Fibroblast of lung (primary cell): ENCODE results near the gene ACTA1. TPM values are rescaled to one million over a fixed set of nuclear protein-coding genes. Genes with fewer than 3 reads are reported as not detected.
A peak's percentile ranks its signal among the peaks of the same experiment; 100 is the strongest.

Experiments used
- DNase-seq, 2 donors: peaks; one replicate each; pipeline versions ENCODE4 v3.0.0 to v3.0.0-alpha.2; 2010; ENCODE audit warnings: low read depth in 2 of 2
- H2AFZ ChIP-seq: 2 replicates; pipeline ENCODE4 v1.5.1; 2012; ENCODE audit warnings: low read length, control low read depth, inconsistent platforms
- H3K27ac ChIP-seq: 2 replicates; pipeline ENCODE4 v1.5.1; 2011; ENCODE audit warnings: low read length, control low read depth; ENCODE audit not compliant: insufficient read depth
- H3K27me3 ChIP-seq: 2 replicates; pipeline ENCODE4 v1.5.1; 2011; ENCODE audit warnings: mild to moderate bottlenecking, low read length; ENCODE audit not compliant: control insufficient read depth, insufficient read depth
- H3K36me3 ChIP-seq: 2 replicates; pipeline ENCODE4 v1.5.1; 2011; ENCODE audit warnings: low read length; ENCODE audit not compliant: control insufficient read depth, insufficient read depth
- H3K4me1 ChIP-seq: 2 replicates; pipeline ENCODE4 v1.5.1; 2011; ENCODE audit warnings: low read length; ENCODE audit not compliant: control insufficient read depth, insufficient read depth; ENCODE audit errors: extremely low read depth
- H3K4me2 ChIP-seq: 2 replicates; pipeline ENCODE4 v1.5.1; 2011; ENCODE audit warnings: low read length, control low read depth; ENCODE audit not compliant: insufficient read depth; ENCODE audit errors: extremely low read depth
- H3K4me3 ChIP-seq, 4 experiments: fragments of 200-600 bp in 1 of 4; sonication (generic) in 1 of 4; replicated peaks in 1 of 4; 2 replicates each; pipeline ENCODE4 v1.5.1; 2011 to 2016; ENCODE audit warnings: low read length in 4 of 4, low read depth in 3 of 4, mild to moderate bottlenecking in 3 of 4, control low read depth in 2 of 4, inconsistent platforms in 1 of 4, mixed read lengths in 1 of 4; ENCODE audit not compliant: insufficient read depth in 1 of 4; ENCODE audit errors: control extremely low read depth in 1 of 4
- H3K79me2 ChIP-seq: 2 replicates; pipeline ENCODE4 v1.5.1; 2012; ENCODE audit warnings: mild to moderate bottlenecking, low read length, inconsistent platforms; ENCODE audit not compliant: control insufficient read depth, insufficient read depth
- H3K9ac ChIP-seq: 2 replicates; pipeline ENCODE4 v1.5.1; 2011; ENCODE audit warnings: mild to moderate bottlenecking, low read length, control low read depth; ENCODE audit not compliant: insufficient read depth
- H3K9me3 ChIP-seq: 2 replicates; pipeline ENCODE4 v1.5.1; 2012; ENCODE audit warnings: low read depth, low read length; ENCODE audit not compliant: control insufficient read depth, insufficient read depth
- H4K20me1 ChIP-seq: 2 replicates; pipeline ENCODE4 v1.5.1; 2011; ENCODE audit warnings: low read length; ENCODE audit not compliant: control insufficient read depth, insufficient read depth; ENCODE audit errors: extremely low read depth
- EZH2 ChIP-seq: IDR thresholded peaks from 2 replicates; pipeline ENCODE4 v1.5.1; 2012; ENCODE audit warnings: low read length, control low read depth, mild to moderate bottlenecking; ENCODE audit errors: missing control alignments
- polyA plus RNA-seq, 2 donors: library from polyadenylated mRNA; depleted of rRNA in 1 of 2; stranded (reverse) in 1 of 2; unstranded in 1 of 2; fragments of >200 nt; gene quantifications; 2 replicates each; pipeline ENCODE4 v1.2.1, GENCODE V29; 2011 to 2012; ENCODE audit warnings: missing spikeins in 1 of 2
- total RNA-seq: library from RNA; depleted of rRNA; stranded (reverse); fragments of >200 nt; gene quantifications from 2 replicates; pipeline ENCODE4 v1.2.1, GENCODE V29; 2014
- TF ChIP-seq, protein P1 (sequence below), 2 donors: IDR thresholded peaks in 1 of 2; conservative IDR thresholded peaks in 1 of 2; 1 replicate in 1 of 2; 2 replicates in 1 of 2; pipeline ENCODE4 v1.5.1; 2011 to 2012; ENCODE audit warnings: low read length in 2 of 2, control low read depth in 1 of 2, inconsistent platforms in 1 of 2, low read depth in 1 of 2, mild to moderate bottlenecking in 1 of 2

The ACTA1 gene
- total and polyA plus RNA-seq, 2 donors (not counting 1 experiment from before 2014, with no cell fraction given): not detected

DNA sequence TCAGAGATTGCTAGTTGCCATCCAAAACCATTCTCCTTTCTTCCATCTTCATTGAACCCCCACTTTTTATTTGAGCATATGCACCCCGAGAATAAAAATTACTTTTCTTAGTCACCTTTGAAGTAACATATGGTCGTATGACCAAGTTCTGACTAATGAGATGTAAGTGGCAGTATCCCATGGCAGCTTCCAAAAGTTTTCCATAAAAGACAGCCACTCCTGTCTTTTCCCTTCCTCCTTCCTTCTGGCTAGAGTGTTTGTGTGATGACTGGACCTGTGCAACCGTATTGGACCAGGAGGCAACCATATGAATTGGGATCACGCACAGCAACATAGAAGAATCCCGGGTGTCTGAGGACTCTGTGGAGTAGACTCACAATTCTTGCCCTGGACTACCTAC lies 49.9 kb downstream of the ACTA1 start:
- TF ChIP-seq, protein P1, sequence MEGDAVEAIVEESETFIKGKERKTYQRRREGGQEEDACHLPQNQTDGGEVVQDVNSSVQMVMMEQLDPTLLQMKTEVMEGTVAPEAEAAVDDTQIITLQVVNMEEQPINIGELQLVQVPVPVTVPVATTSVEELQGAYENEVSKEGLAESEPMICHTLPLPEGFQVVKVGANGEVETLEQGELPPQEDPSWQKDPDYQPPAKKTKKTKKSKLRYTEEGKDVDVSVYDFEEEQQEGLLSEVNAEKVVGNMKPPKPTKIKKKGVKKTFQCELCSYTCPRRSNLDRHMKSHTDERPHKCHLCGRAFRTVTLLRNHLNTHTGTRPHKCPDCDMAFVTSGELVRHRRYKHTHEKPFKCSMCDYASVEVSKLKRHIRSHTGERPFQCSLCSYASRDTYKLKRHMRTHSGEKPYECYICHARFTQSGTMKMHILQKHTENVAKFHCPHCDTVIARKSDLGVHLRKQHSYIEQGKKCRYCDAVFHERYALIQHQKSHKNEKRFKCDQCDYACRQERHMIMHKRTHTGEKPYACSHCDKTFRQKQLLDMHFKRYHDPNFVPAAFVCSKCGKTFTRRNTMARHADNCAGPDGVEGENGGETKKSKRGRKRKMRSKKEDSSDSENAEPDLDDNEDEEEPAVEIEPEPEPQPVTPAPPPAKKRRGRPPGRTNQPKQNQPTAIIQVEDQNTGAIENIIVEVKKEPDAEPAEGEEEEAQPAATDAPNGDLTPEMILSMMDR (conservative IDR thresholded peaks at IDR 0.05 in 1 of 2, IDR thresholded peaks at IDR 0.05 in 1 of 2; ENCODE audit: low read depth in 1 of 2, low read length in 2 of 2): no peak
- TF ChIP-seq EZH2: no peak
- no peak overlapping the region for H3K4me2 ChIP-seq
- no peak overlapping the region for H3K4me3 ChIP-seq
- no peak overlapping the region for H3K9ac ChIP-seq
- no peak overlapping the region for H3K27ac ChIP-seq
- H4K20me1 ChIP-seq: no peaks in the 10 kb centered on the region
- H3K27me3 ChIP-seq: peaks cover 2% of the 10 kb centered on the region
- peak in 1 of 2 donors; percentile 9 for DNase-seq
- H3K4me1 ChIP-seq: no peaks in the 10 kb centered on the region
- H2AFZ ChIP-seq: no peak overlapping the region
- H3K36me3 ChIP-seq: no peaks in the 10 kb centered on the region
- no peaks in the 10 kb centered on the region for H3K79me2 ChIP-seq
- no peaks in the 10 kb centered on the region for H3K9me3 ChIP-seq

DNA sequence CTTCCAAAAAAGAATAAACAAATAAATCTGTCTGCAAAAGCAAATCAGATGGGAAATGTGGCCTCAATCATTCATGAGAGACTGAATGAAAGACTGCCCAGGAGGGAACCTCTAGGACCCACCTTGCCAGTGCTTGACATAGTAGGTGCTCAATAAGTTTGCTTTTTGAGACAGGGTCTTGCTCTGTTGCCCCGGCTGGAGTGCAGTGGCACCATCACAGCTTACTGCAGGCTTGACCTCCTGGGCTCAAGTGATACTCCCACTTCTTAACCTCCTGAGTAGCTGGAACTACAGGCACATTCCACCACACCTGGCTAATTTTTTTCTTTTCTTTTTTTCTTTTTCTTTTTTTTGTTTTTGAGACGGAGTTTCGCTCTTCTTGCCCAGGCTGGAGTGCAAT lies 50.7 kb downstream of the ACTA1 start:
- no peaks in the 10 kb centered on the region for H3K36me3 ChIP-seq
- no peak for TF ChIP-seq EZH2
- TF ChIP-seq, protein P1 (conservative IDR thresholded peaks at IDR 0.05 in 1 of 2, IDR thresholded peaks at IDR 0.05 in 1 of 2; ENCODE audit: low read depth in 1 of 2, low read length in 2 of 2): no peak

More for the DNA sequence above, 50.7 kb downstream of the ACTA1 start:
- no peak overlapping the region for H2AFZ ChIP-seq
- H3K4me3 ChIP-seq: no peak overlapping the region
- H4K20me1 ChIP-seq: no peaks in the 10 kb centered on the region
- H3K27me3 ChIP-seq: peaks cover 2% of the 10 kb centered on the region
- DNase-seq: no peak
- H3K4me1 ChIP-seq: no peaks in the 10 kb centered on the region
- H3K27ac ChIP-seq: no peak overlapping the region
- H3K79me2 ChIP-seq: no peaks in the 10 kb centered on the region
- H3K9ac ChIP-seq: no peak overlapping the region
- H3K4me2 ChIP-seq: no peak overlapping the region
- H3K9me3 ChIP-seq: no peaks in the 10 kb centered on the region

Other genes with a start within 250 kb of the ACTA1 start
- gene RAB4A, start 163.0 kb downstream of the ACTA1 start, total RNA-seq: 15.7 and 26.7 TPM in 2 replicates
- gene RAB4A, start 163.0 kb downstream of the ACTA1 start, polyA plus RNA-seq: 31.5 and 32.3 TPM in 2 replicates
- gene CCSAP, start 91.0 kb downstream of the ACTA1 start, total RNA-seq: 5.4 and 6.9 TPM in 2 replicates
- gene CCSAP, start 91.0 kb downstream of the ACTA1 start, polyA plus RNA-seq: 4.3 and 4.4 TPM in 2 replicates
- gene NUP133, start 74.2 kb upstream of the ACTA1 start, total RNA-seq: 31.9 and 35.2 TPM in 2 replicates
- gene NUP133, start 74.2 kb upstream of the ACTA1 start, polyA plus RNA-seq: 18.0 and 20.8 TPM in 2 replicates
- gene ABCB10, start 124.6 kb upstream of the ACTA1 start, total RNA-seq: 11.3 and 14.9 TPM in 2 replicates
- 11.0 and 11.3 TPM in 2 replicates for gene ABCB10, start 124.6 kb upstream of the ACTA1 start, polyA plus RNA-seq
- gene TAF5L, start 192.0 kb upstream of the ACTA1 start, total RNA-seq: 13.6 and 17.3 TPM in 2 replicates
- gene TAF5L, start 192.0 kb upstream of the ACTA1 start, polyA plus RNA-seq: 18.6 and 23.7 TPM in 2 replicates
- 8.7 and 8.8 TPM in 2 replicates for gene URB2, start 192.2 kb upstream of the ACTA1 start, total RNA-seq
- 5.2 and 9.2 TPM in 2 replicates for gene URB2, start 192.2 kb upstream of the ACTA1 start, polyA plus RNA-seq